GM10847 (cell line): ENCODE results near the gene CSNK1A1L.

Experiments used
- POLR2A ChIP-seq: IDR thresholded peaks from 2 replicates; pipeline ENCODE4 v1.6.1; 2011; ENCODE audit not compliant: insufficient read length; ENCODE audit errors: extremely low read depth

CSNK1A1L gene

DNA sequence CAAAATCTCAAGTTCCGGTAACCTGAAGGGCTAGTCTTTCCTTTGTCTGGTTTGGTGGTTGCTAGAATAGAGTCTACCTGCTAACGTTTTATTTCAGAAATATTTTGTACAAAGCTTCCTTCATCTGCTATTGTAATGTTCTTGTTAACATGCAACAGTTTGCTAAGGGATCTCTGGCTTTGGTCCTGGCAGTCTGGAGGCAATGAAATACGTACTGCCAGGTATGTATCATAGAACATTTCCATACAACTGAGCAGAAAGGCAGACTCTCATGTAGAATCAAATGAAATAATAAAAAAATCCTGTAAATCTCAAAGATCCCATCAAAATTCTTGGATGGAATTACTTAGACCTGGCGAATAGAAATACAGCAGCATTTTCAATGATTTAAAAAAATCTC is 8.8 kb upstream of the CSNK1A1L start:
- no peak for TF ChIP-seq POLR2A

DNA sequence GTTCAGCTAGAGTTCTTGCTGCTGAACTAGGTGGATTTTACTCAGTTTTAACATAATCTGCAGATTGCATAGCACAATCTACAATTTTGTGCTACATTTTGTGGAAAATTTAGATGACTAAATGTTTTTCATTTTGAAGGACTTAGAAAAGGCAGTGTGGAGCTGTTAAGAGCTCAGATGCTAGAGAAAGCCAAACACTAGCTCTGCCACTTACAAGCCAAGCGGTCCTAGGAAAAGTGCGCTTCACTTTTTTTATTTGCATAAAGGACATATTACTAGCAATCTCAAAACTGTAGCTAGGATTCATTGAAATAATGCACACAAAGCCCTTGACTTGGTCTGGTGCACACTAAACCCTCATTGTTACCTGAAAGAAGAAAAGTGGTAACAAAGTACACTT is 8.1 kb upstream of the CSNK1A1L start:
- TF ChIP-seq POLR2A: no peak

DNA sequence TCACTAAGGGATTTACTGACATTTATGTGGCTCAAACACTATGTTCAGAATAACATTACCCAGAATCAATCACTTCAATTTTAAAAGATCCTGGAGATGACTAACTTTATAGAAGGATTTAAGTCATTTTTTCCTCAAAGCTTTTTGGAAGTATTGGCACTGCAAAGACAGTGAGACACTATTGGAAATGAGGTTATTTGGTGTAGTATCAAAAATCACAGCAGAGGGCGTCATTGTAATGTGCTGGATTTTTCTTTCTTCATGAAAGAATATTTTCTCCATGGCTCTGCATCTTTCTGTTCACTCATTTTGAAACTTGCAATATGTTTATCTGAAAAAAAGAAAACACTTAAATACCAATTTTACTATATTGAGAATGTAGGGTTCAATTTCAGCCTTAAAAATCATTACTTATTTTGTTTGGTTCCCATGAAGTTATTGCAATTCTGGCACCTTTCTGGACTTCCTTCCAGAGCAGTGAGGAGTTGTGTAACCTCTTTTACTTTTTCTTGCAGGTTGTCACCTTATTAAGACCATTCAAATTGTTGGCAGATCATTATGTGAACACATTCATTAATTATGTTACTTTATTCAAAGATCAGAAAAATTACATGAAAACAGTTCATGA is 3.7 kb upstream of the CSNK1A1L start:
- no peak for TF ChIP-seq POLR2A

DNA sequence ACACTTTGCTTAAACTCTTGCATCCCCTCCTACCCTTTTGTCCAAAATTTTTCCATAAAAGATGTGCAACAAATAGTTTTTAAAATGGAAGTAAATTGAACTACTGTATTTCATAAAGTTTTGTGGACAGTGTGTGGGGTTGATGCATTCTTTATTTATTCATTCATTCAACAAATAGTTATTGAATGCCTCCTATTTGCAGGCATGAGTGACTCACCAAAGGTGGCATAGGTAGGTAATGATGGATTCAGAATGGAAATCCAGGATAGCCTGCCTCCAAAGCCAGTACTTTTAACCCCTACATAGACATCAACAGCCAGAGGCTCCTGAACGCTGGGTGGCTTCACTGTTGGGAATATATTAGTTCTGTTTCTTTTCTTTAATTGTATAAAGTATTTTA is 2.4 kb upstream of the CSNK1A1L start:
- no peak for TF ChIP-seq POLR2A

DNA sequence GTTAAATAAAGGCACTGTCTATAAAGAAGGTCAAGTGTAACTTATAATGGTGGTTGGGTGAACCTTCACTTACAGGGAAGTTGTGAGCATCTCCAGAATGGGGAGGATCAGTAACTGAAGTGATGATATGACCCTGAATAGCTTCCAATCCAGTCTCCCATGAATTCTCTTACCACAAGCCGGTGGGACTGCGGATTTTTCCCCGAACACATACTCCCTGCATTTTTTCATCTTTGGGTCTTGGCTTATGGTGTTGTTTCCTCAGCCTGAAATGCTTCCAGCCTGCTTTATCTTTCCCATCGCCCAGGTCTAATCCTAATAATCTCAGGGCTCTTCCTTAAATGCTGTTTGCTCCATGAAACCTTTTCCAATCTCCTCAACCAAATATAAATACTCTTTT is 2.0 kb upstream of the CSNK1A1L start:
- no peak for TF ChIP-seq POLR2A

DNA sequence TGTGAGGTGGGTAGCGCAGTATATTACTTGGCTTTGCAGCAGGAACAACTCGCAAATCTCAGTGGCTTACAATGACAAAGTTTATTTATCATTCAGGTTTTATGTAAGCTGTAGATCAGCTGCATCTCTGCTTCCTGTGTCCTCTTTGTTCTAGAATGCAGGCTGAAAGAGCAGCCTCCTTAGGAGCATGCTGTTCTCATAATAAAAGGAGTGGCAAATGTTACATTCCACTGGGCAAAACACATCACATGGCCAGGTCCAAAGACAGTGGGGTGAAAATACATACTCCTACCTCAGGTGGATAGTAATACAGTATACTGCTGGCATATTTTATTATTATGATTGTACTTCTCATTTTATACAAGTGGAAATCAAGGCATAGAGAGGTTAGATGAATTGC is 1.2 kb upstream of the CSNK1A1L start:
- no peak for TF ChIP-seq POLR2A

DNA sequence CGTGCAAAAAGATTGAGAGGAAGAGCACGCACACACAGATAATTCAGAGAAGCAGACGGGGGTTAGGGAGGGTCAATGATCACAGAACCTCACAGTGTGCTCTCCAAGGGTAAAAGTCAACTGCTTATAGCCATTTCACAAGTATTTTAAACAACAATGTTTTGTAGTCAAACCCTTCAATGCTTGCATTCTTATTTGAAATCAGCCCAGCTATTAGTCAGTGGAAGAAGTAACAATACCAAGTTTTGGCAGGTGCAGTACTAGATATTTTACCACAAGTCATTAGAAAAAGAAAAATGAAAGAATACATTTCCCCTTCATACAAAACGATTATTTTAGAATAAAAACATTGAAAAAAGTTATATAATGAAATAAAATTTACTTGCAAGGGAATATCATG is 2.6 kb downstream of the CSNK1A1L start:
- no peak for TF ChIP-seq POLR2A

DNA sequence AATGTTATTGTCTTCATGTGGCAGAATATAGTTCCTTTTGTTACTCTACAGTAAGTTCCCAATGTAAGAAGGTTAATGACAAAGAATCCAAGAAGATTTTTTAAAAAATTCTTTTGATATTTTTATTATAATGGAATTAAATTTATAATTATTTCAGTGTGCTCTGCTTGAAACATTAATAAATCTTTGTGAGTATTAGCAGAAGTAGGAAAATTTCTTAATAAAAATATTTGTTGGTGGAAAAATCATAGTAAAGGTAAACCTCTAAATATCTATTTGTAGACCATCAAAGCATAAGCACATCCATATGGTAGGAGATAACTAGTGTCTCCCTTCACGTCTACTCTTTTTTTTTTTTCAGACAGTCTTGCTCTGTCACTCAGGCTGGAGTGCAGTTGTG is 4.3 kb downstream of the CSNK1A1L start:
- TF ChIP-seq POLR2A: no peak

DNA sequence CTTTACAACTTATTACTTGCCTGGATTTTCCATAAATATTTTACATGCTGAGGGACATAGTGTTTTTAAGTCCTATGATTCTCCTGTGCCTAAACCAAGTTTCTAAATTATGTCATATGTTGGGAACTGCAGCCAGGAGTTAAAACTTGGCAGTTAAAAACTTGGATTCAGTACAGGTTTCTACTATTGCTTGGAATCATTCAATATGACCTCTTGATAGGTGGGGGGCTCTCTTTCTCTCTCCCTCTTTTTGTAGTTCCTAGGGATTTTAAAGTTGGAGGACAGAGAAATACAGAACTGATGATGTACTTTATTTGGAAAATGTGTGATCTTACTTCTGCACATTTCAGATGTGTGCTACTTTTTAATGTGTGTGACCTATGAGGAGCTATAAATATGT is 4.7 kb downstream of the CSNK1A1L start:
- no peak for TF ChIP-seq POLR2A

DNA sequence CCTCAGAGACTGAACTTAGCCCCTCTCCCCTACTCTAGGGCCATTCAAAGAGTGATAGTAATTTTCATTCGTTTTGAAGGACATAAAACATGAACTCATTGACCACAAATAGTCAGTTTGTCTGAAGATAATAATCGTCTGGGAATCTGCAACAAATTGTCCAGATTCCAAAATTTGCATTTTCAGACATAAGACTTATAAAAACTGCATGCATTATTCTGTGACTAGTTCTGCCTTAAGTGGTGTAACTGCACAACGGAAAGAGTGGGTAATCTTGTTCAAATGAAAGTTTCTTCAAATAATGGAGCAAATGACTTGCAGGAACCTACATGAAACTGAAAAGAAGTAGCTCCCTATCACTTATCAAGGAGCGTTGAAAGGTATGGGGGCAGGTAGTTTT is 8.4 kb downstream of the CSNK1A1L start:
- no peak for TF ChIP-seq POLR2A

DNA sequence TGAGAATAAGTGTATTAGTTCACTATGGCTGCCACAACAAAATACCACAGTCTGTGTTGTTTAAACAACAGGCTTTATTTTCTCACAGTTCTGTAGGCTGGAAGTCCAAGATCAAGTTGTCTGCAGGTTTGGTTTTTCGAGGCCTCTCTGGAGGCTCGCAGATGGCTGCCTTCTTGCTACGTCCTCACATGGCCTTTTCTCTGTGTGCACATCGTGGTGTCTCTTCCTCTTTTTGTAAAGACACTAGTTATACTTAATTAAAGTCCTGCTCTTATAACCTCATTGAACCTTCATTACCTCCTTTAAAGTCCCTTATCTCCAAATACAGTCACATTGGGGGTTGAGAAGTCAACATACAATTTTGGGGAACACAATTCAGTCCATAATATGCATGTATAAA is 10.6 kb downstream of the CSNK1A1L start:
- TF ChIP-seq POLR2A: no peak

DNA sequence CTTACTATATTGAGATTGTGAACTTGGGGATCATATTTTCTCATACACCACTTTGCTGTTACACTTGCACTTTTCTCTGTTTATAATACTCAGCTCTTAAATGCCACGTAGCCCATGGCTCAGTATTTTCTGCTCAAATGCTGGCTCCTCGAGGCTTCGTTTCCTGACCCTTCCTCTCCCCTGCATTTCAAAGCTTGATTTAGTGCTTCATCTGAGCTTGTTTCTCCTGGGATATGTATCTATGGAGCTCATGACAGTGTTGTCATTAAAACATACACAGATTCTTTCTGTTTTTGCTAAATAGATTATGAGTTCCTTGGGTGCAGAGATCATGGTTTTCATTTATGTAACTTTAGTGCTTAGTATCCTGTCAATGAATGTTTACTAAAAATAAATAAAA is 11.4 kb downstream of the CSNK1A1L start:
- no peak for TF ChIP-seq POLR2A

DNA sequence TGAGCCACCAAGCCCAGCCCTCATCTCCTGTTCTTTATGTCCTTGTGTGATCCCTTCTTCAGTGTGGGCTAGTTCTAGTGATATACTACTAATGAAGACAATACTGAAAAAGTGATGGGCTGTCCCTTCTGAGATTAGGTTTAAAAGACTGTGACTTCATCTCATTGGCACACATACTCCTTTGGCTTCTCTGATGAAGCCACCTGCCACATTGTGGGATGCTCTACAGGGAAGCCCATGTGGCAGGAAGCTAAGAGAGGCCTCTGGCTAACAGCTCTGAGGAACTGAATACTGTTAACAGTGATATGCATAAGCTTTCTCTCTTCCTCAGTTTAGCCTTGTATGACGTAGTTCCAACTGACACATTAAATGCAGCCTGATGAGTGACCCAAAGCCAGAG is 13.6 kb downstream of the CSNK1A1L start:
- no peak for TF ChIP-seq POLR2A

DNA sequence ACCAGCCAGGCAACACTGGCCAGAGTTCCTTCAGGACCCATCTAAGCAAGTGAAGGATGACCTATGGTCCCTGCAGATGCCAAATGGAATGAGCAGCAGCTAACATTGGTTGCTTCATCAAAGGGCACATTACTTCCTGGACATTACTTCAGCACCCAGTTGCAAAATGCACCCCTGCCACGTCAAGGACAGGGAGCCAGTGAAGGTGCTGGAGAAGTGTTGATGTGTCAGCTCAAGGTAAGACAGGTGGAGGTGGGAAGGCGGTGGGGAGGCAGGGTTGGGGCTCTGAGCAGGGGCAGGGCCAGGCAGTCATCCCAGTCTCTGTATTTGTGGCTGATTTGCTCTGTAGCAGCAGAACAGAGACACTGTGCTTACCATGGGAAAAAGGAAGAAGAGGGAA is 14.6 kb downstream of the CSNK1A1L start:
- no peak for TF ChIP-seq POLR2A

DNA sequence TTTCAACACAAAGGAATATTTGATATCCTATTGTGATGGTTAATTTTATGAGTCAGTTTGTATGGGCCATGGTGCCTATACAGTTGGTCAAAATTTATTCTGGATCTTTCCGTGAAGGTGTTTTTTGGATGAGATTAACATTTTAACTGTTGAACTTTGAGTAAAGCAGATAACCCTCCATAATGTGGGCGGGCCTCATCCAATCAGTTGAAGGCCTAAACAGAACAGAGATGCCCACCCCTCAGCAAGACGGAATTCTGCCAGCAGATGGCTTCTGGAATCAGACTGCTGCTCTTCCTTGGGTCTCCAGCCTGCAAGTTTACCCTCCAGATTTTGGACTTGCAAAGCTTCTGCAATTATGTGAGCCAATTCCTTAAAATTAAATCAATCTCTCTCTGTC is 16.0 kb downstream of the CSNK1A1L start:
- no peak for TF ChIP-seq POLR2A

DNA sequence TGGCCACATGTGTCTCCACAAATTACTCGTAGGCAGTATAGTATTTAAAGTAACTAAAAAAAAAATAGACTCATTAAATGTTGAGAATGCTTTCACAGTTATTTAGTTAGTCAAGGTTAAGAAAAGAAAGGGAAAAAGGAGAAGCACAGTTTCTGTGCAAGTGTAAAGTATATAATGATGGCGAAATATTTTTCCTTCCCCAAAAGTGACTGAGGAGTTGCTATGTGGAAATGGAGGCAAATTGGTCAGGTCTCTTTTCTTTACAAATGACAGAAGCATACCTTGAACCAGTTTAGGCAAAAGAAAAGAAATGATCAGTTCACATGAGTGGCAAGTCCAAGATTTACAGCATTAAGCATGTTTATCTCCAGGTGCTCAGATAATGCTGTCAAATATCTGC is 18.0 kb downstream of the CSNK1A1L start:
- no peak for TF ChIP-seq POLR2A

DNA sequence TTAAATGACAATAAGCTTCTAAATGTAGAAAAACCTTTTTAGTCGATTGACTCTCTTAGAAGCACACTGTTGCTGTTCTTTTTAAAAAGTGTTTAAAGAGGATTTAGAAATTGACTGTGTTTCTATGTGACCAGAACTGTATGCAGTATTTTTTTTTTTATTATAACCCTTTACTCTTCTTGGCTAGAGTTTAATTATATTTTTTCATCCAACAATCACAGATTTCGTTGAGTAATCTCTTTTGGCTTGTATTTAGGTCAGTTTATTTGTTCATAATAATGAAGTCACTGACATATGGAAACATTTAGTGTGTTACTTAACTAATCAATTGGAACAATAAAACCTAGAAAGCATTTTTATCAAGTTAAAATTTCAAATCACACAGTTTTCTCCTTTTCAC is 19.9 kb downstream of the CSNK1A1L start:
- no peak for TF ChIP-seq POLR2A

DNA sequence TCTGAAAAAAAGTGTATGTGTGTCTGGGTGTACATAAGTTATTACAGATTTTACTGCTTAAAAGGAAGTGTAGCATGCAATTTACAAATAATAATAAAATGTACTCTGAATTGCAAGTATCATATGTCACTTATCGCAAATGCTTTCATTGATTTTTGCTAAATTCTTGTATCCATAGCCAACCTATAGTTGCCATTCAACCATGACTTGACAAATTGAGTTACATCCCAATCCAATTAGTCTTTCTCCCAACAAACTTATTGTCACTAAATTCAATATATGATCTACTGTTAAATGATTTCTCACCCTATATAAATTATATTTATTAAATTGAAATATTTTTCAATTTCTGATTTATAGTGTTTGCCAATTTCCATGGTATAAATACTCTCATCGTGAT is 28.6 kb downstream of the CSNK1A1L start:
- no peak for TF ChIP-seq POLR2A
